Panc1 (cell line): ENCODE data around the gene NOC2L.

Experiments
- CTCF ChIP-seq: fragments of 450-650 bp; IDR thresholded peaks from 2 replicates; pipeline ENCODE4 v1.5.1; 2017; ENCODE audit warnings: mild to moderate bottlenecking
- POLR2AphosphoS5 ChIP-seq: IDR thresholded peaks from 2 replicates; pipeline ENCODE4 v1.6.1; 2012; ENCODE audit warnings: mild to moderate bottlenecking, low read depth, low read length, moderate library complexity
- TF ChIP-seq, protein P1 (sequence below), 2 experiments: IDR thresholded peaks; 2 replicates each; pipeline ENCODE4 v1.6.1; 2011 to 2012; ENCODE audit warnings: low read depth in 2 of 2, control low read depth in 1 of 2, low read length in 1 of 2, mild to moderate bottlenecking in 1 of 2, moderate library complexity in 1 of 2; ENCODE audit not compliant: insufficient read depth in 1 of 2

GRCh38 chr1:945688-946556 lies 13.1 kb downstream of the NOC2L start:
- TF ChIP-seq POLR2AphosphoS5, result no peak
- no peak for TF ChIP-seq CTCF
- TF ChIP-seq, protein P1, sequence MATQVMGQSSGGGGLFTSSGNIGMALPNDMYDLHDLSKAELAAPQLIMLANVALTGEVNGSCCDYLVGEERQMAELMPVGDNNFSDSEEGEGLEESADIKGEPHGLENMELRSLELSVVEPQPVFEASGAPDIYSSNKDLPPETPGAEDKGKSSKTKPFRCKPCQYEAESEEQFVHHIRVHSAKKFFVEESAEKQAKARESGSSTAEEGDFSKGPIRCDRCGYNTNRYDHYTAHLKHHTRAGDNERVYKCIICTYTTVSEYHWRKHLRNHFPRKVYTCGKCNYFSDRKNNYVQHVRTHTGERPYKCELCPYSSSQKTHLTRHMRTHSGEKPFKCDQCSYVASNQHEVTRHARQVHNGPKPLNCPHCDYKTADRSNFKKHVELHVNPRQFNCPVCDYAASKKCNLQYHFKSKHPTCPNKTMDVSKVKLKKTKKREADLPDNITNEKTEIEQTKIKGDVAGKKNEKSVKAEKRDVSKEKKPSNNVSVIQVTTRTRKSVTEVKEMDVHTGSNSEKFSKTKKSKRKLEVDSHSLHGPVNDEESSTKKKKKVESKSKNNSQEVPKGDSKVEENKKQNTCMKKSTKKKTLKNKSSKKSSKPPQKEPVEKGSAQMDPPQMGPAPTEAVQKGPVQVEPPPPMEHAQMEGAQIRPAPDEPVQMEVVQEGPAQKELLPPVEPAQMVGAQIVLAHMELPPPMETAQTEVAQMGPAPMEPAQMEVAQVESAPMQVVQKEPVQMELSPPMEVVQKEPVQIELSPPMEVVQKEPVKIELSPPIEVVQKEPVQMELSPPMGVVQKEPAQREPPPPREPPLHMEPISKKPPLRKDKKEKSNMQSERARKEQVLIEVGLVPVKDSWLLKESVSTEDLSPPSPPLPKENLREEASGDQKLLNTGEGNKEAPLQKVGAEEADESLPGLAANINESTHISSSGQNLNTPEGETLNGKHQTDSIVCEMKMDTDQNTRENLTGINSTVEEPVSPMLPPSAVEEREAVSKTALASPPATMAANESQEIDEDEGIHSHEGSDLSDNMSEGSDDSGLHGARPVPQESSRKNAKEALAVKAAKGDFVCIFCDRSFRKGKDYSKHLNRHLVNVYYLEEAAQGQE (IDR thresholded peaks at IDR 0.05; ENCODE audit: insufficient read depth in 1 of 2, low read depth in 2 of 2, low read length in 1 of 2), result no peak
